ENCODE measurements around the gene GCNA.

GCNA gene

GRCh38 chrX:71636438-71637252 lies 58.4 kb downstream of the GCNA start:
- peak overlapping the region; percentile 19; the same call in 1 of the 2 replicates for H3K9ac ChIP-seq (ENCODE audit: low read length)
- no peaks in the 10 kb centered on the region for H4K20me1 ChIP-seq (ENCODE audit: insufficient read depth, low read length)
- no peaks in the 10 kb centered on the region for H3K27me3 ChIP-seq (replicated peaks; ENCODE audit: insufficient read depth, low read length)
- H3K9me3 ChIP-seq (replicated peaks; ENCODE audit: insufficient read depth, low read length) = no peaks in the 10 kb centered on the region
- peak overlapping the region; percentile 51 for H2AFZ ChIP-seq (ENCODE audit: low read length)
- peak overlapping the region; percentile 52 for H3K27ac ChIP-seq (ENCODE audit: low read length)
- DNase-seq = peak; percentile 83
- H3K4me1 ChIP-seq (ENCODE audit: low read length) = peaks cover 24% of the 10 kb centered on the region
- H3K4me2 ChIP-seq (ENCODE audit: low read depth, low read length) = peak overlapping the region; percentile 23; the same call in 1 of the 2 replicates
- no peaks in the 10 kb centered on the region for H3K79me2 ChIP-seq (ENCODE audit: low read length)
- no peak overlapping the region; the same call in 1 of the 2 replicates for H3K4me3 ChIP-seq (ENCODE audit: low read length)
- TF ChIP-seq EZH2 (optimal IDR thresholded peaks at IDR 0.05; ENCODE audit: low read depth, low read length) = no peak
- no peak for TF ChIP-seq CTCF (IDR thresholded peaks at IDR 0.05; ENCODE audit: low read length)
- TF ChIP-seq EZH2phosphoT487 (IDR thresholded peaks at IDR 0.05; ENCODE audit: low read length) = no peak
- no peaks in the 10 kb centered on the region for H3K9me2 ChIP-seq (replicated peaks; ENCODE audit: insufficient read depth, low read length)
- H3F3A ChIP-seq (ENCODE audit: insufficient read depth, low read length) = no peaks in the 10 kb centered on the region
- no peaks in the 10 kb centered on the region for H3K36me3 ChIP-seq (replicated peaks; ENCODE audit: insufficient read depth, low read length)

- H3K9me2 ChIP-seq (replicated peaks; ENCODE audit: insufficient read depth, low read length) = no peaks in the 10 kb centered on the region
- no peaks in the 10 kb centered on the region for H3K27me3 ChIP-seq (replicated peaks; ENCODE audit: insufficient read depth, low read length)
- H3K4me2 ChIP-seq (ENCODE audit: low read depth, low read length) = peak overlapping the region; percentile 23; the same call in 1 of the 2 replicates
- no peak for DNase-seq
- no peaks in the 10 kb centered on the region for H4K20me1 ChIP-seq (ENCODE audit: insufficient read depth, low read length)
- no peak overlapping the region for H3K4me3 ChIP-seq (ENCODE audit: low read length)
- no peaks in the 10 kb centered on the region for H3K9me3 ChIP-seq (replicated peaks; ENCODE audit: insufficient read depth, low read length)
- H3K36me3 ChIP-seq (replicated peaks; ENCODE audit: insufficient read depth, low read length) = no peaks in the 10 kb centered on the region
- H3K4me1 ChIP-seq (ENCODE audit: low read length) = peaks cover 24% of the 10 kb centered on the region
- H3K79me2 ChIP-seq (ENCODE audit: low read length) = no peaks in the 10 kb centered on the region
- H2AFZ ChIP-seq (ENCODE audit: low read length) = peak overlapping the region; percentile 51
- TF ChIP-seq EZH2phosphoT487 (IDR thresholded peaks at IDR 0.05; ENCODE audit: low read length) (no peak), CTCF (IDR thresholded peaks at IDR 0.05; ENCODE audit: low read length) (no peak), EZH2 (optimal IDR thresholded peaks at IDR 0.05; ENCODE audit: low read depth, low read length) (no peak)
- H3K27ac ChIP-seq (ENCODE audit: low read length) = peak overlapping the region; percentile 52
- H3K9ac ChIP-seq (ENCODE audit: low read length) = peak overlapping the region; percentile 19; the same call in 1 of the 2 replicates
- no peaks in the 10 kb centered on the region for H3F3A ChIP-seq (ENCODE audit: insufficient read depth, low read length)
Measured at GRCh38 chrX:71637253-71637618, 59.0 kb downstream of the GCNA start.

DNA sequence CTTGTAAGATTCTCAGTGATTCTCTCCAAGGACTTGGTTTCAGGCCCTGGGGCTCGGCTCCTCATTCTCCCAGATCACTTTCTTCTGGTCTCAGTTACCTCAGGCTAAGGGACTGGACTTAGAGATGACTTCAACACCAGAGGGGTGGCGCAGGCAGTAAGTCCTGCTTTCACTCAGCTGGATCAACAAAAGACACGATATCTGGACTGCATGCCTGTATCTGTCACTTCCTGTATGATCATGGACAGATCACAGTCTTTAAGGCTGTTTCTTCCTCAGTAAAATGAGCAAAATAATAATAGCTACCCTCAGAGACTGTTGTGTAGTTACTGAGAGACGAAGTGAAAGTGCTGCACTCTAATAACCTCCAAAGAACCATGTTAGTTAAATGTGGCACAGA lies 59.6 kb downstream of the GCNA start:
- Histone ChIP-seq H3K27me3 (replicated peaks; ENCODE audit: insufficient read depth, low read length) (no peaks in the 10 kb centered on the region), H2AFZ (ENCODE audit: low read length) (no peak overlapping the region), H3K79me2 (ENCODE audit: low read length) (no peaks in the 10 kb centered on the region), H3K9me3 (replicated peaks; ENCODE audit: insufficient read depth, low read length) (no peaks in the 10 kb centered on the region), H4K20me1 (ENCODE audit: insufficient read depth, low read length) (no peaks in the 10 kb centered on the region), H3K36me3 (replicated peaks; ENCODE audit: insufficient read depth, low read length) (no peaks in the 10 kb centered on the region), H3K9ac (ENCODE audit: low read length) (no peak overlapping the region), H3F3A (ENCODE audit: insufficient read depth, low read length) (no peaks in the 10 kb centered on the region), H3K27ac (ENCODE audit: low read length) (no peak overlapping the region), H3K4me2 (ENCODE audit: low read depth, low read length) (peak overlapping the region; percentile 21), H3K9me2 (replicated peaks; ENCODE audit: insufficient read depth, low read length) (no peaks in the 10 kb centered on the region), H3K4me3 (ENCODE audit: low read length) (no peak overlapping the region), H3K4me1 (ENCODE audit: low read length) (peaks cover 24% of the 10 kb centered on the region)
- no peak for DNase-seq
- TF ChIP-seq CTCF (IDR thresholded peaks at IDR 0.05; ENCODE audit: low read length) = no peak
- TF ChIP-seq EZH2phosphoT487 (IDR thresholded peaks at IDR 0.05; ENCODE audit: low read length) = no peak
- no peak for TF ChIP-seq EZH2 (optimal IDR thresholded peaks at IDR 0.05; ENCODE audit: low read depth, low read length)
